Measurements from ENCODE around the gene MRAS.
"Not testable (repeated sequence)": the region's sequence is repeated elsewhere in the genome, so short reads cannot be mapped to it uniquely, and the experiment has no call there.

MRAS gene

DNA sequence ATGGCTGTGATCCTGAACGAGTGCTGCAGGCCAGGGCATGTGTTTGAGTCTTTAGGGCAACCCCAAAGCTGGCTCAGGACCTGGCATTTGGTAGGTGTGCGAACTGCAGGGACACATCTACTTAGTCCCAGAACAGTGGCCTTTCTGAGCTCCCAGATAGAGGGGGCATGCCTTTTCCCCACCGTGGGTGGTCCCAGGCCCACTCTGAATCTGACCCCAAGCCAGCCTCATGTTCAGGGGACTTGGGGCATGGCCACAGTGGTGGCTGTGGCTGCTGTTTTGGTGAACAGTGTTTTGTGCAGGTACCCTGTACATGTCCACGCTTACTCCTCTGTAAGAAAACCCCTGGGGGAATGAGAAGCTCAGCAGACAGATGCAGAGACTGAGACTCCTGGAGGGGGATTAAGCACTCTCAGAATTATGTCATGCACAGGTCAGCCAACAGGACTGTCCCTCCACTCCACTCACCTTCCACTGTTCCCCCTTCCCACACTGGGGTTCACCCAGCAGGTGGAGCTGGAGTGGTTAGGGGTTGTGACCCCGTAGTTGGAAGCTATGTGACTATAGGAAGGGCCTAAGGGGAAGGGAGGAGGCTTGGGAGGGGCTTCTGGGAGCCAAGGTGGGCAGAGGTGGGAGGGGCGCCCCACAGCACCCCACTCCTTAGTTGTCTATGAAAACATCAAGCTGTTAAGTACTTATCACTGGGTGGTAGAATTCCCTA, 102.5 kb downstream of the MRAS start:
- DNase-seq: no peak

DNA sequence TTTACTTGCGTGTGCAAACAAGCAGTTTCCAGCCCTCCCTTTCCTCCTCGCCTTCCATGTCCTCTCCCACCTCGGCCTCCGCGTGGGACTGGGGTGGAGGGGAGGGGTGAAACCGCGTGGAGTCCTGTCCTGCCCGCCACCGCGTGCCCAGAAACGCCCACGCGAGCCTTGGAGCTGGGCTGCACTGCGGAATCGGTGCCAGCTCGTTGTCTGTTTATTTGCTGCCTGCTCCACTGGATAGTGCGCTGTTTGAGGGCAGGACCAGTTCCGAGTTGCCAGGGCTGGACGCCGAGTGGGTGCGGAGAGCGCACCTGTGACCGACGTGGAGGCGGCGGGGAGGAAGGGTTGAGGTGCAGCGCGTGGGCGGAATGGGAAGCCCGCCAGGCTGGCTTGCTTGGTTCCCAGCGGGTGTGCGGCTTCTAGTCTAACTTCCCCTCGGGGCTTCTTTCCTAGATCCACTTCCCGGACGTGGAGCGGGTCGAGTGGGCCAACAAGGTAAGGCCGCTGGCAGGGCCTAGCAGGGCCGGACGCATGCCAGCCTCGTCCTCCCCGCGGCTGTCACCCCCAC, 103.3 kb downstream of the MRAS start:
- DNase-seq: no peak

DNA sequence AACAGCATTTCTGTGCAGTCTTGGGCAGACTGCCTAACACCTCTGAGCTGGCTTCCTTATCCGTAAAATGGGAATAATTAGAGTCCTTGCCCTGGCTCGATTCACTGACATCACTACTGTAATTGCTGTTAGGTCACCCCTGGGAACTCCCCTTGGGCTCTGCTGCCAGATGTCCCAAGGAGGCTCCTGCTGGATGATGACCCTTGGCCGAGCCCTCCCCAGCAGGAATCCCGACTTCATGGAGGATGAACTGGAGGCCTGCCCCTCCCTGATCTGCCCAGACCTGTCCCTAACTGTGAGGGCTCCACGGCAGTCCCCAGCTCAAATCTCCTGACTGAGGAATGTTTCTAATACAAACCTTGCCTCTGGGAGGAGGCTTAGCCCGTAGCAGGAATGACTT, 104.1 kb downstream of the MRAS start:
- DNase-seq: no peak

DNA sequence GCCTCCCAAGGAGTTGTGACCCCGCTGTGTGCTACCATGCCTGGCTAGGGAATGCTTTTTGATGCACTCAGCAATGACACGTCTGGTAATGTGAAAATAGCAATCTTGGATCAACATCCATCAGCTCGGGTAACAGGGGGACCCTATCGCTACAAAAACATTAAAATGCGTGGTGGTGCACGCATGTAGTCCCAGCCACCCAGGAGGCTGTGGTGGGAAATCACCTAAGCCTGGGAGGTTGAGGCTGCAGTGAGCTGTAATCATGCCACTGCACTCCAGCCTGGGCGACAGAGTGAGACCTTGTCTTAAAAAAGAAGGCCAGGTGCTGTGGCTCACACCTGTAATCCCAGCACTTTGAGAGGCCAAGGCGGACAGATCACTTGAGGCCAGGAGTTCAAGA, 105.6 kb downstream of the MRAS start:
- DNase-seq: not testable (repeated sequence)
